GM12878 (cell line): ENCODE measurements around the gene DCLRE1B. TPM values are rescaled to one million over a fixed set of nuclear protein-coding genes. Genes with fewer than 3 reads are reported as not detected.

Source experiments
- ATAC-seq: fragments of 200-7000 bp; cut with Tn5 transposase; 3 replicates; pipeline ENCODE4 v1.9.1; 2020; ENCODE audit warnings: mild to moderate bottlenecking, moderate library complexity
- BruUV-seq: library from RNA; stranded (reverse); fragments of 400-500 nt; replicated peaks from 2 replicates; lab custom pipeline; 2021; lab: Mats Ljungman, UMichigan
- CTCF ChIA-PET: fragments of 300-600 bp; sonication (Branson Sonifier 250); formaldehyde crosslinking; extraction: SDS; loops from one replicate; lab custom pipeline; 2021; ENCODE audit warnings: inconsistent platforms; lab: Yijun Ruan, JAX
- POLR2A ChIA-PET: fragments of 350-600 bp; formaldehyde crosslinking; extraction: SDS; loops from one replicate; lab custom pipeline; 2021; ENCODE audit warnings: inconsistent platforms; lab: Charles Lee
- RAD21 ChIA-PET: fragments of 300-600 bp; sonication (Branson Sonifier 250); formaldehyde crosslinking; loops from one replicate; lab custom pipeline; 2023; ENCODE audit warnings: antibody characterized with exemption; ENCODE audit not compliant: unreplicated experiment; lab: Charles Lee
- SMC1A ChIA-PET: fragments of 300-600 bp; sonication (Branson Sonifier 250); formaldehyde crosslinking; loops from one replicate; lab custom pipeline; 2023; ENCODE audit not compliant: unreplicated experiment, uncharacterized antibody; lab: Charles Lee
- DNase-seq: peaks from one replicate; pipeline ENCODE4 v3.0.0-alpha.2; 2011; ENCODE audit warnings: low read depth, low spot score
- FAIRE-seq: peaks from 3 replicates; lab custom pipeline; 2011; peaks lifted over from hg19 to GRCh38; lab: Jason Lieb, UNC
- H2AFZ ChIP-seq: 2 replicates; pipeline ENCODE4 v1.6.0; 2011; ENCODE audit warnings: low read depth, low read length, control low read depth; ENCODE audit not compliant: control insufficient read depth
- H3K27ac ChIP-seq: 2 replicates; pipeline ENCODE4 v1.5.1; 2011; ENCODE audit warnings: control low read depth; ENCODE audit not compliant: control insufficient read depth, insufficient read depth
- H3K27me3 ChIP-seq, 2 experiments: replicated peaks in 1 of 2; 2 replicates each; pipeline versions ENCODE4 v1.6.0 to v1.6.1; 2011; ENCODE audit warnings: low read length in 1 of 2; ENCODE audit not compliant: control insufficient read depth in 2 of 2, insufficient read depth in 2 of 2
- H3K36me3 ChIP-seq, 2 experiments: 2 replicates each; pipeline ENCODE4 v1.5.1; 2011; ENCODE audit warnings: low read length in 1 of 2; ENCODE audit not compliant: control insufficient read depth in 2 of 2, insufficient read depth in 2 of 2
- H3K4me1 ChIP-seq: 2 replicates; pipeline ENCODE4 v1.6.1; 2011; ENCODE audit warnings: mild to moderate bottlenecking, low read length, moderate library complexity, mixed read lengths; ENCODE audit not compliant: control insufficient read depth, insufficient read depth
- H3K4me2 ChIP-seq: 2 replicates; pipeline ENCODE4 v1.6.0; 2011; ENCODE audit warnings: control low read depth; ENCODE audit not compliant: control insufficient read depth, insufficient read depth
- H3K4me3 ChIP-seq: fragments of 200-600 bp; sonication (generic); 2 replicates; pipeline ENCODE4 v1.5.1; 2016
- H3K79me2 ChIP-seq: 2 replicates; pipeline ENCODE4 v1.6.0; 2011; ENCODE audit warnings: low read length; ENCODE audit not compliant: control insufficient read depth, insufficient read depth
- H3K9ac ChIP-seq: 2 replicates; pipeline ENCODE4 v1.8.0; 2011; ENCODE audit warnings: low read length, control low read depth, mixed read lengths; ENCODE audit not compliant: control insufficient read depth, insufficient read depth
- H3K9me3 ChIP-seq: replicated peaks from 3 replicates; pipeline ENCODE4 v1.5.1; 2011; ENCODE audit warnings: mild to moderate bottlenecking, low read length; ENCODE audit not compliant: control insufficient read depth, insufficient read depth
- H4K20me1 ChIP-seq: 2 replicates; pipeline ENCODE4 v1.6.0; 2011; ENCODE audit not compliant: control insufficient read depth, insufficient read depth
- SREBF1 ChIP-seq: IDR thresholded peaks from 2 replicates; pipeline ENCODE4 v1.6.1; 2012; ENCODE audit warnings: mild to moderate bottlenecking, low read length
- WGBS: methylation state at CpG from one replicate; pipeline ENCODE4 v1.1.6; 2016; ENCODE audit warnings: low lambda C conversion rate; ENCODE audit not compliant: insufficient replicate concordance, insufficient coverage; ENCODE audit errors: missing lambda C conversion rate; 5-methylcytosine and 5-hydroxymethylcytosine counted together
- in situ Hi-C: fragments of 300-500 bp; cut with MboI; formaldehyde crosslinking; loops from 9 replicates; pipeline ENCODE4 v1.14.3; 2018; ENCODE audit warnings: mixed read lengths
- intact Hi-C: fragments of 100-400 bp; cut with micrococcal nuclease; formaldehyde crosslinking; loops from one replicate; pipeline ENCODE4 v1.14.2; 2022; ENCODE audit not compliant: unreplicated experiment
- polyA plus RNA-seq, 11 experiments: library from polyadenylated mRNA; depleted of rRNA in 4 of 11; unstranded in 6 of 11; stranded (reverse) in 5 of 11; fragments of >200 nt; fragmentation: Nextera tagmentation in 4 of 11; fragmentation: Illumina TruSeq in 1 of 11; extraction: Ambion mirVana in 4 of 11; extraction: Trizol in 1 of 11; gene quantifications; 1 replicate in 1 of 11; 2 replicates in 10 of 11; pipeline versions ENCODE4 v1.2.1 to v1.2.3, GENCODE V29; 2011 to 2016; ENCODE audit warnings: inconsistent platforms in 2 of 11, missing spikeins in 2 of 11, low read depth in 1 of 11
- total RNA-seq, 4 experiments: library from RNA; depleted of rRNA in 3 of 4; stranded (reverse); fragments of >200 nt in 3 of 4; fragmentation: Illumina TruSeq in 1 of 4; extraction: Trizol in 1 of 4; gene quantifications; 2 replicates each; pipeline versions ENCODE4 v1.2.1 to v1.2.3, GENCODE V29; 2013 to 2021
- TF ChIP-seq, protein P1 (sequence below): fragments of 450-650 bp; IDR thresholded peaks from 2 replicates; pipeline ENCODE4 v1.6.1; 2017; ENCODE audit warnings: mild to moderate bottlenecking, moderate library complexity
- TF ChIP-seq, protein P2 (sequence below): IDR thresholded peaks from 2 replicates; pipeline ENCODE4 v1.6.1; 2011; ENCODE audit warnings: mild to moderate bottlenecking, low read depth, low read length, moderate library complexity; ENCODE audit not compliant: insufficient replicate concordance
- TF ChIP-seq, protein P3 (sequence below): IDR thresholded peaks from 2 replicates; pipeline ENCODE4 v1.6.1; 2012; ENCODE audit warnings: improper control_type of control experiment, low read depth, low read length; ENCODE audit not compliant: insufficient replicate concordance
- TF ChIP-seq, protein P4 (sequence below): fragments of 450-650 bp; IDR thresholded peaks from 2 replicates; pipeline ENCODE4 v1.6.1; 2017; ENCODE audit warnings: mild to moderate bottlenecking

The DCLRE1B gene
- total and polyA plus RNA-seq, 10 of the 15 experiments (the other 5 are each of a cell fraction or from before 2014, with no cell fraction given), result 5.4 to 18.3 (median 13.4) TPM

DNA sequence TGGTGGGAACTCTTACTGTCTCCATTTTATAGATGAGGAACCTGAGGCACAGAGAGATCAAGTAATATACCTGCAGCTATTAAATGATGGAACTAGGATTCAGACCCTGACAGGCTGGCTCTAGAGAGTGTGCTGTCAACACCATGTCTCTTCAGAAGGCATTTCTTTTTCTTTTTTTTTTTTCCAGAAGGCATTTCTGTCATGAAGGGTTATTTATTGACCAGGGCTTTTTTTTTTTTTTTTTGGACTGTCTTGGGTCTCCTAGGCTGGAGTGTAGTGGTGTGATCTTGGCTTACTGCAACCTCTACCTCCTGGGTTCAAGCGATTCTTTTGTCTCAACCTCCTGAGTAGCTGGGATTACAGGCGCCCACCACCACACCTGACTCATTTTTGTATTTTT, 46.6 kb downstream of the DCLRE1B start:
- BruUV-seq, result no TSS peak
- RAD21 ChIA-PET, result interaction anchor here (1.4 to 1.9 kb wide), 3 partner anchors 21 to 166 kb away, joined by 5 read pairs; no protein-coding TSS in a partner anchor
- POLR2A ChIA-PET, result no interaction called here
- SMC1A ChIA-PET, result interaction anchor here (0.7 to 2.5 kb wide), 12 partner anchors 9 to 210 kb away, joined by 3 to 18 read pairs (median 4); partner anchors contain the start of genes AP4B1 and HIPK1
- Histone ChIP-seq H3K36me3 (peaks cover 1 to 6% of the 10 kb centered on the region in 2 experiments), H3K9ac (no peak overlapping the region), H3K4me3 (no peak overlapping the region), H3K4me1 (peaks cover 14% of the 10 kb centered on the region), H4K20me1 (no peaks in the 10 kb centered on the region; the same call in 1 of the 2 replicates), H2AFZ (no peak overlapping the region), H3K9me3 (no peaks in the 10 kb centered on the region), H3K4me2 (no peak overlapping the region), H3K27me3 (no peaks in the 10 kb centered on the region), H3K27ac (no peak overlapping the region), H3K79me2 (peaks cover 23% of the 10 kb centered on the region)
- WGBS, result 100% methylated on average over 2 of the region's 2 CpGs
- FAIRE-seq (no peak), DNase-seq (no peak), ATAC-seq (no peak; the same call in 2 of the 3 replicates)
- in situ Hi-C loops (no loop called here), intact Hi-C loops (no loop called here)
- TF ChIP-seq, protein P1, sequence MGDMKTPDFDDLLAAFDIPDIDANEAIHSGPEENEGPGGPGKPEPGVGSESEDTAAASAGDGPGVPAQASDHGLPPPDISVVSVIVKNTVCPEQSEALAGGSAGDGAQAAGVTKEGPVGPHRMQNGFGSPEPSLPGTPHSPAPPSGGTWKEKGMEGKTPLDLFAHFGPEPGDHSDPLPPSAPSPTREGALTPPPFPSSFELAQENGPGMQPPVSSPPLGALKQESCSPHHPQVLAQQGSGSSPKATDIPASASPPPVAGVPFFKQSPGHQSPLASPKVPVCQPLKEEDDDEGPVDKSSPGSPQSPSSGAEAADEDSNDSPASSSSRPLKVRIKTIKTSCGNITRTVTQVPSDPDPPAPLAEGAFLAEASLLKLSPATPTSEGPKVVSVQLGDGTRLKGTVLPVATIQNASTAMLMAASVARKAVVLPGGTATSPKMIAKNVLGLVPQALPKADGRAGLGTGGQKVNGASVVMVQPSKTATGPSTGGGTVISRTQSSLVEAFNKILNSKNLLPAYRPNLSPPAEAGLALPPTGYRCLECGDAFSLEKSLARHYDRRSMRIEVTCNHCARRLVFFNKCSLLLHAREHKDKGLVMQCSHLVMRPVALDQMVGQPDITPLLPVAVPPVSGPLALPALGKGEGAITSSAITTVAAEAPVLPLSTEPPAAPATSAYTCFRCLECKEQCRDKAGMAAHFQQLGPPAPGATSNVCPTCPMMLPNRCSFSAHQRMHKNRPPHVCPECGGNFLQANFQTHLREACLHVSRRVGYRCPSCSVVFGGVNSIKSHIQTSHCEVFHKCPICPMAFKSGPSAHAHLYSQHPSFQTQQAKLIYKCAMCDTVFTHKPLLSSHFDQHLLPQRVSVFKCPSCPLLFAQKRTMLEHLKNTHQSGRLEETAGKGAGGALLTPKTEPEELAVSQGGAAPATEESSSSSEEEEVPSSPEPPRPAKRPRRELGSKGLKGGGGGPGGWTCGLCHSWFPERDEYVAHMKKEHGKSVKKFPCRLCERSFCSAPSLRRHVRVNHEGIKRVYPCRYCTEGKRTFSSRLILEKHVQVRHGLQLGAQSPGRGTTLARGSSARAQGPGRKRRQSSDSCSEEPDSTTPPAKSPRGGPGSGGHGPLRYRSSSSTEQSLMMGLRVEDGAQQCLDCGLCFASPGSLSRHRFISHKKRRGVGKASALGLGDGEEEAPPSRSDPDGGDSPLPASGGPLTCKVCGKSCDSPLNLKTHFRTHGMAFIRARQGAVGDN, result no peak
- TF ChIP-seq, protein P2, sequence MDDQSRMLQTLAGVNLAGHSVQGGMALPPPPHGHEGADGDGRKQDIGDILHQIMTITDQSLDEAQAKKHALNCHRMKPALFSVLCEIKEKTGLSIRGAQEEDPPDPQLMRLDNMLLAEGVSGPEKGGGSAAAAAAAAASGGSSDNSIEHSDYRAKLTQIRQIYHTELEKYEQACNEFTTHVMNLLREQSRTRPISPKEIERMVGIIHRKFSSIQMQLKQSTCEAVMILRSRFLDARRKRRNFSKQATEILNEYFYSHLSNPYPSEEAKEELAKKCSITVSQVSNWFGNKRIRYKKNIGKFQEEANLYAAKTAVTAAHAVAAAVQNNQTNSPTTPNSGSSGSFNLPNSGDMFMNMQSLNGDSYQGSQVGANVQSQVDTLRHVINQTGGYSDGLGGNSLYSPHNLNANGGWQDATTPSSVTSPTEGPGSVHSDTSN, result no peak
- TF ChIP-seq, protein P3, sequence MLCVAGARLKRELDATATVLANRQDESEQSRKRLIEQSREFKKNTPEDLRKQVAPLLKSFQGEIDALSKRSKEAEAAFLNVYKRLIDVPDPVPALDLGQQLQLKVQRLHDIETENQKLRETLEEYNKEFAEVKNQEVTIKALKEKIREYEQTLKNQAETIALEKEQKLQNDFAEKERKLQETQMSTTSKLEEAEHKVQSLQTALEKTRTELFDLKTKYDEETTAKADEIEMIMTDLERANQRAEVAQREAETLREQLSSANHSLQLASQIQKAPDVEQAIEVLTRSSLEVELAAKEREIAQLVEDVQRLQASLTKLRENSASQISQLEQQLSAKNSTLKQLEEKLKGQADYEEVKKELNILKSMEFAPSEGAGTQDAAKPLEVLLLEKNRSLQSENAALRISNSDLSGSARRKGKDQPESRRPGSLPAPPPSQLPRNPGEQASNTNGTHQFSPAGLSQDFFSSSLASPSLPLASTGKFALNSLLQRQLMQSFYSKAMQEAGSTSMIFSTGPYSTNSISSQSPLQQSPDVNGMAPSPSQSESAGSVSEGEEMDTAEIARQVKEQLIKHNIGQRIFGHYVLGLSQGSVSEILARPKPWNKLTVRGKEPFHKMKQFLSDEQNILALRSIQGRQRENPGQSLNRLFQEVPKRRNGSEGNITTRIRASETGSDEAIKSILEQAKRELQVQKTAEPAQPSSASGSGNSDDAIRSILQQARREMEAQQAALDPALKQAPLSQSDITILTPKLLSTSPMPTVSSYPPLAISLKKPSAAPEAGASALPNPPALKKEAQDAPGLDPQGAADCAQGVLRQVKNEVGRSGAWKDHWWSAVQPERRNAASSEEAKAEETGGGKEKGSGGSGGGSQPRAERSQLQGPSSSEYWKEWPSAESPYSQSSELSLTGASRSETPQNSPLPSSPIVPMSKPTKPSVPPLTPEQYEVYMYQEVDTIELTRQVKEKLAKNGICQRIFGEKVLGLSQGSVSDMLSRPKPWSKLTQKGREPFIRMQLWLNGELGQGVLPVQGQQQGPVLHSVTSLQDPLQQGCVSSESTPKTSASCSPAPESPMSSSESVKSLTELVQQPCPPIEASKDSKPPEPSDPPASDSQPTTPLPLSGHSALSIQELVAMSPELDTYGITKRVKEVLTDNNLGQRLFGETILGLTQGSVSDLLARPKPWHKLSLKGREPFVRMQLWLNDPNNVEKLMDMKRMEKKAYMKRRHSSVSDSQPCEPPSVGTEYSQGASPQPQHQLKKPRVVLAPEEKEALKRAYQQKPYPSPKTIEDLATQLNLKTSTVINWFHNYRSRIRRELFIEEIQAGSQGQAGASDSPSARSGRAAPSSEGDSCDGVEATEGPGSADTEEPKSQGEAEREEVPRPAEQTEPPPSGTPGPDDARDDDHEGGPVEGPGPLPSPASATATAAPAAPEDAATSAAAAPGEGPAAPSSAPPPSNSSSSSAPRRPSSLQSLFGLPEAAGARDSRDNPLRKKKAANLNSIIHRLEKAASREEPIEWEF, result no peak
- no peak for TF ChIP-seq SREBF1
- TF ChIP-seq, protein P4, sequence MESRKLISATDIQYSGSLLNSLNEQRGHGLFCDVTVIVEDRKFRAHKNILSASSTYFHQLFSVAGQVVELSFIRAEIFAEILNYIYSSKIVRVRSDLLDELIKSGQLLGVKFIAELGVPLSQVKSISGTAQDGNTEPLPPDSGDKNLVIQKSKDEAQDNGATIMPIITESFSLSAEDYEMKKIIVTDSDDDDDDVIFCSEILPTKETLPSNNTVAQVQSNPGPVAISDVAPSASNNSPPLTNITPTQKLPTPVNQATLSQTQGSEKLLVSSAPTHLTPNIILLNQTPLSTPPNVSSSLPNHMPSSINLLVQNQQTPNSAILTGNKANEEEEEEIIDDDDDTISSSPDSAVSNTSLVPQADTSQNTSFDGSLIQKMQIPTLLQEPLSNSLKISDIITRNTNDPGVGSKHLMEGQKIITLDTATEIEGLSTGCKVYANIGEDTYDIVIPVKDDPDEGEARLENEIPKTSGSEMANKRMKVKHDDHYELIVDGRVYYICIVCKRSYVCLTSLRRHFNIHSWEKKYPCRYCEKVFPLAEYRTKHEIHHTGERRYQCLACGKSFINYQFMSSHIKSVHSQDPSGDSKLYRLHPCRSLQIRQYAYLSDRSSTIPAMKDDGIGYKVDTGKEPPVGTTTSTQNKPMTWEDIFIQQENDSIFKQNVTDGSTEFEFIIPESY, result no peak
- CTCF ChIA-PET, result interaction anchor here (1.2 to 1.9 kb wide), 7 partner anchors 11 to 118 kb away, joined by 4 to 9 read pairs (median 5); partner anchors contain the start of gene HIPK1
